KMS-11 (cell line): ENCODE data around the gene TEDDM1.
A peak's percentile ranks its signal among the peaks of the same experiment; 100 is the strongest.

Source experiments
- H2AFZ ChIP-seq: fragments of 200-600 bp; sonication (generic); 2 replicates; pipeline ENCODE4 v1.6.1; 2016; ENCODE audit warnings: antibody characterized with exemption, mixed run types, low read depth
- H3K27ac ChIP-seq: fragments of 200-600 bp; sonication (generic); 2 replicates; pipeline ENCODE4 v1.6.1; 2016; ENCODE audit warnings: mild to moderate bottlenecking, mixed run types
- H3K27me3 ChIP-seq: fragments of 200-600 bp; sonication (generic); 2 replicates; pipeline ENCODE4 v1.6.1; 2017; ENCODE audit warnings: mild to moderate bottlenecking, low read depth, mixed run types, moderate library complexity; ENCODE audit not compliant: insufficient read depth
- H3K36me3 ChIP-seq: fragments of 200-600 bp; sonication (generic); 2 replicates; pipeline ENCODE4 v1.6.1; 2017; ENCODE audit warnings: mild to moderate bottlenecking, mixed run types; ENCODE audit not compliant: insufficient read depth
- H3K4me1 ChIP-seq: fragments of 200-600 bp; sonication (generic); 2 replicates; pipeline ENCODE4 v1.6.1; 2016; ENCODE audit warnings: mild to moderate bottlenecking, low read depth, mixed run types; ENCODE audit not compliant: poor library complexity, severe bottlenecking
- H3K4me2 ChIP-seq: fragments of 200-600 bp; sonication (generic); 2 replicates; pipeline ENCODE4 v1.7.0; 2016; ENCODE audit warnings: mild to moderate bottlenecking, mixed run types
- H3K4me3 ChIP-seq: fragments of 200-600 bp; sonication (generic); IDR thresholded peaks from 2 replicates; pipeline ENCODE4 v1.6.1; 2017; ENCODE audit warnings: low read depth, low read length, mixed read lengths; ENCODE audit not compliant: insufficient read depth
- H3K79me2 ChIP-seq: fragments of 200-600 bp; sonication (generic); 2 replicates; pipeline ENCODE4 v1.6.1; 2016; ENCODE audit warnings: low read depth, mixed run types; ENCODE audit not compliant: insufficient read depth
- H3K9ac ChIP-seq: fragments of 200-600 bp; sonication (generic); 2 replicates; pipeline ENCODE4 v1.6.1; 2016; ENCODE audit warnings: mild to moderate bottlenecking, mixed run types
- H4K20me1 ChIP-seq: fragments of 200-600 bp; sonication (generic); 2 replicates; pipeline ENCODE4 v1.6.1; 2016; ENCODE audit warnings: mild to moderate bottlenecking, mixed run types; ENCODE audit not compliant: insufficient read depth
- CTCF ChIP-seq: fragments of 200-600 bp; sonication (generic); conservative IDR thresholded peaks from 2 replicates; pipeline ENCODE4 v1.6.1; 2017; ENCODE audit warnings: low read depth, mild to moderate bottlenecking, antibody characterized with exemption, low read length, moderate library complexity, mixed read lengths

Gene TEDDM1

GRCh38 chr1:182395906-182396305, 4.6 kb downstream of the TEDDM1 start:
- Histone ChIP-seq H3K27me3 (no peaks in the 10 kb centered on the region), H3K4me3 (no peak overlapping the region), H3K9ac (no peak overlapping the region), H3K36me3 (no peaks in the 10 kb centered on the region), H3K4me1 (peaks cover 5% of the 10 kb centered on the region), H3K27ac (no peak overlapping the region), H3K4me2 (no peak overlapping the region), H2AFZ (no peak overlapping the region), H4K20me1 (no peaks in the 10 kb centered on the region), H3K79me2 (no peaks in the 10 kb centered on the region)
- no peak for TF ChIP-seq CTCF

- Histone ChIP-seq H2AFZ (no peak overlapping the region), H3K79me2 (peaks cover 13% of the 10 kb centered on the region), H3K36me3 (no peaks in the 10 kb centered on the region), H3K27me3 (no peaks in the 10 kb centered on the region), H4K20me1 (no peaks in the 10 kb centered on the region), H3K27ac (no peak overlapping the region), H3K4me1 (peaks cover 19% of the 10 kb centered on the region), H3K4me3 (no peak overlapping the region), H3K4me2 (no peak overlapping the region), H3K9ac (no peak overlapping the region)
- no peak for TF ChIP-seq CTCF
Observed at GRCh38 chr1:182394055-182394775, 6.3 kb downstream of the TEDDM1 start.

- no peak for TF ChIP-seq CTCF
- Histone ChIP-seq H4K20me1 (no peaks in the 10 kb centered on the region), H3K9ac (peak overlapping the region; percentile 80; the same call in 1 of the 2 replicates), H3K4me3 (no peak overlapping the region), H3K4me1 (peaks cover 24% of the 10 kb centered on the region), H3K36me3 (no peaks in the 10 kb centered on the region), H3K4me2 (peak overlapping the region; percentile 89), H3K79me2 (peaks cover 13% of the 10 kb centered on the region), H3K27ac (peak overlapping the region; percentile 72; the same call in 1 of the 2 replicates), H2AFZ (peak overlapping the region; percentile 83), H3K27me3 (no peaks in the 10 kb centered on the region)
Observed at GRCh38 chr1:182392050-182393028, 8.1 kb downstream of the TEDDM1 start.

- peak within 1 kb of the TSS; percentile 91 for H3K4me3 ChIP-seq
- TF ChIP-seq CTCF = no peak
- peaks cover 24% of the 10 kb centered on the region for H3K4me1 ChIP-seq
- peak within 1 kb of the TSS; percentile 89 for H3K4me2 ChIP-seq
- H4K20me1 ChIP-seq = no peaks in the 10 kb centered on the region
- H3K79me2 ChIP-seq = peaks cover 13% of the 10 kb centered on the region
- peak within 1 kb of the TSS; percentile 80 for H3K9ac ChIP-seq
- H2AFZ ChIP-seq = peak within 1 kb of the TSS; percentile 83
- H3K27me3 ChIP-seq = no peaks in the 10 kb centered on the region
- H3K36me3 ChIP-seq = no peaks in the 10 kb centered on the region; the same call in 1 of the 2 replicates
- peak within 1 kb of the TSS; percentile 72 for H3K27ac ChIP-seq
Observed at GRCh38 chr1:182391362-182392049, 9.0 kb downstream of the TEDDM1 start, which contains the start of gene GLUL. Gene GLUL (minus strand): TSS chr1:182391790. CDS start chr1:182388737, 3,053 bp downstream.
